Gastroesophageal sphincter (tissue), 3 donors: Measurements from ENCODE around the gene PEX1.

ENCODE experiments used
- EP300 ChIP-seq: sonication (generic); formaldehyde crosslinking; IDR thresholded peaks from one replicate; pipeline ENCODE4 v1.6.1; 2017; ENCODE audit warnings: antibody characterized with exemption, mild to moderate bottlenecking
- POLR2A ChIP-seq, 2 donors: fragments of 450-650 bp; IDR thresholded peaks; one replicate each; pipeline ENCODE4 v1.6.1; 2017; ENCODE audit warnings: antibody characterized with exemption in 2 of 2, mild to moderate bottlenecking in 2 of 2, moderate library complexity in 1 of 2
- POLR2AphosphoS5 ChIP-seq: sonication (generic); formaldehyde crosslinking; IDR thresholded peaks from one replicate; pipeline ENCODE4 v1.6.1; 2017; ENCODE audit warnings: antibody characterized with exemption
- TF ChIP-seq, protein P1 (sequence below), 4 experiments: fragments of 200-600 bp in 2 of 4; fragments of 450-650 bp in 2 of 4; sonication (generic) in 1 of 4; IDR thresholded peaks; one replicate each; pipeline ENCODE4 v1.5.1; 2017 to 2019; ENCODE audit warnings: antibody characterized with exemption in 4 of 4, mild to moderate bottlenecking in 2 of 4, moderate library complexity in 2 of 4

DNA sequence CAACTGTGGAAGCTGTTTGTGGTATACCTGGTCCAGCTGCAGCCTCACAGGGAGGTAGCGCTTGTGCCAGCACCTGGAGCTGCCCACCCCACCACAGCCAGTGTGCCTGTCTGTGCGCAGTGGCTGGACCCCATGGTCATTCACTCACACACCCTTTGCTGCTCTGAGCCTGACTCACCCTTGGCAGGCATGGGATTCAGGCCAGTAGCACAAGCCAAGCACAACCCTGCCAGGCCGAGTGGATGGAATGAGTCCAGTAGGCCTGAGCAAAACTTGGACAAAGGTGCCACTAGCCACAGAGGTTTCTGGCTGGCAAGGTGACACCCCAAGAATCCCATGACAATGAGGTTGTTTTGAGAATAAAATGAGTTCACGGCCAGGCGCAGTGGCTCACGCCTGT lies 19.3 kb upstream of the PEX1 start:
- TF ChIP-seq, protein P1, sequence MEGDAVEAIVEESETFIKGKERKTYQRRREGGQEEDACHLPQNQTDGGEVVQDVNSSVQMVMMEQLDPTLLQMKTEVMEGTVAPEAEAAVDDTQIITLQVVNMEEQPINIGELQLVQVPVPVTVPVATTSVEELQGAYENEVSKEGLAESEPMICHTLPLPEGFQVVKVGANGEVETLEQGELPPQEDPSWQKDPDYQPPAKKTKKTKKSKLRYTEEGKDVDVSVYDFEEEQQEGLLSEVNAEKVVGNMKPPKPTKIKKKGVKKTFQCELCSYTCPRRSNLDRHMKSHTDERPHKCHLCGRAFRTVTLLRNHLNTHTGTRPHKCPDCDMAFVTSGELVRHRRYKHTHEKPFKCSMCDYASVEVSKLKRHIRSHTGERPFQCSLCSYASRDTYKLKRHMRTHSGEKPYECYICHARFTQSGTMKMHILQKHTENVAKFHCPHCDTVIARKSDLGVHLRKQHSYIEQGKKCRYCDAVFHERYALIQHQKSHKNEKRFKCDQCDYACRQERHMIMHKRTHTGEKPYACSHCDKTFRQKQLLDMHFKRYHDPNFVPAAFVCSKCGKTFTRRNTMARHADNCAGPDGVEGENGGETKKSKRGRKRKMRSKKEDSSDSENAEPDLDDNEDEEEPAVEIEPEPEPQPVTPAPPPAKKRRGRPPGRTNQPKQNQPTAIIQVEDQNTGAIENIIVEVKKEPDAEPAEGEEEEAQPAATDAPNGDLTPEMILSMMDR (IDR thresholded peaks at IDR 0.05): no peak
- TF ChIP-seq EP300 (no peak), POLR2AphosphoS5 (no peak), POLR2A (IDR thresholded peaks at IDR 0.05) (no peak)
